Endothelial cell of umbilical vein (primary cell): ENCODE results near the gene CTSD. TPM values are rescaled to one million over a fixed set of nuclear protein-coding genes. Genes with fewer than 3 reads are reported as not detected.

Experiments
- BruUV-seq: library from RNA; stranded (reverse); fragments of 400-500 nt; replicated peaks from 2 replicates; lab custom pipeline; 2021; lab: Mats Ljungman, UMichigan
- CTCF ChIA-PET: fragments of 300-600, 350-600 bp; sonication (Branson Sonifier 250); formaldehyde crosslinking; loops from one replicate; lab custom pipeline; 2021; ENCODE audit warnings: antibody characterized with exemption, inconsistent platforms; lab: Charles Lee
- POLR2A ChIA-PET: fragments of 300-600, 350-600 bp; sonication (Branson Sonifier 250); formaldehyde crosslinking; loops from one replicate; lab custom pipeline; 2021; ENCODE audit warnings: antibody characterized with exemption, inconsistent platforms; lab: Charles Lee
- DNase-seq: peaks from one replicate; pipeline ENCODE4 v3.0.0-alpha.2; 2011; ENCODE audit warnings: low read depth, low spot score
- FAIRE-seq: peaks from 2 replicates; lab custom pipeline; 2011; peaks lifted over from hg19 to GRCh38; lab: Jason Lieb, UNC
- H2AFZ ChIP-seq: 2 replicates; pipeline ENCODE4 v1.6.0; 2012; ENCODE audit warnings: low read depth, low read length, control low read depth, inconsistent platforms
- H3K27ac ChIP-seq: 2 replicates; pipeline ENCODE4 v1.5.1; 2011; ENCODE audit warnings: low read depth, mild to moderate bottlenecking, control low read depth, low read length, moderate library complexity; ENCODE audit not compliant: insufficient read depth
- H3K27me3 ChIP-seq, 2 experiments: 2 replicates each; pipeline versions ENCODE4 v1.6.0 to v1.6.1; 2011; ENCODE audit warnings: low read length in 2 of 2, mixed read lengths in 1 of 2; ENCODE audit not compliant: control insufficient read depth in 2 of 2, insufficient read depth in 2 of 2
- H3K36me3 ChIP-seq, 2 experiments: 2 replicates in 1 of 2; 3 replicates in 1 of 2; pipeline ENCODE4 v1.5.1; 2011; ENCODE audit warnings: low read length in 2 of 2, mild to moderate bottlenecking in 1 of 2, moderate library complexity in 1 of 2; ENCODE audit not compliant: control insufficient read depth in 2 of 2, insufficient read depth in 2 of 2; ENCODE audit errors: extremely low read depth in 1 of 2
- H3K4me1 ChIP-seq: 3 replicates; pipeline ENCODE4 v1.5.1; 2011; ENCODE audit warnings: mild to moderate bottlenecking, low read length; ENCODE audit not compliant: control insufficient read depth, insufficient read depth; ENCODE audit errors: extremely low read depth
- H3K4me2 ChIP-seq: 2 replicates; pipeline ENCODE4 v1.6.1; 2011; ENCODE audit warnings: low read length, control low read depth, mixed read lengths; ENCODE audit not compliant: insufficient read depth
- H3K4me3 ChIP-seq, 3 experiments: fragments of 200-600 bp in 1 of 3; sonication (generic), shearing (Covaris generic) in 1 of 3; replicated peaks in 1 of 3; 2 replicates each; pipeline ENCODE4 v1.5.1; 2011 to 2016; ENCODE audit warnings: control low read depth in 3 of 3, low read length in 3 of 3, mild to moderate bottlenecking in 2 of 3, inconsistent platforms in 1 of 3, low read depth in 1 of 3, moderate library complexity in 1 of 3; ENCODE audit not compliant: insufficient read depth in 1 of 3
- H3K79me2 ChIP-seq: 2 replicates; pipeline ENCODE4 v1.6.0; 2012; ENCODE audit warnings: low read length, inconsistent platforms; ENCODE audit not compliant: control insufficient read depth, insufficient read depth
- H3K9ac ChIP-seq: replicated peaks from 2 replicates; pipeline ENCODE3; 2011; ENCODE audit warnings: low read length, control low read depth; ENCODE audit not compliant: insufficient read depth; ENCODE audit errors: extremely low read depth
- H3K9me1 ChIP-seq: replicated peaks from 3 replicates; pipeline ENCODE4 v1.6.0; 2011; ENCODE audit warnings: mild to moderate bottlenecking, low read length; ENCODE audit not compliant: control insufficient read depth, insufficient read depth; ENCODE audit errors: extremely low read depth
- H3K9me3 ChIP-seq: replicated peaks from 2 replicates; pipeline ENCODE4 v1.5.1; 2012; ENCODE audit warnings: low read length, inconsistent platforms; ENCODE audit not compliant: control insufficient read depth, insufficient read depth
- H4K20me1 ChIP-seq: replicated peaks from 2 replicates; pipeline ENCODE3; 2011; ENCODE audit warnings: mild to moderate bottlenecking, low read length; ENCODE audit not compliant: control insufficient read depth, insufficient read depth; ENCODE audit errors: extremely low read depth
- EZH2 ChIP-seq: IDR thresholded peaks from 2 replicates; pipeline ENCODE4 v1.6.1; 2012; ENCODE audit warnings: borderline replicate concordance, low read depth, mild to moderate bottlenecking, moderate library complexity, low read length, inconsistent platforms; ENCODE audit not compliant: severe bottlenecking
- FOS ChIP-seq: IDR thresholded peaks from 2 replicates; pipeline ENCODE4 v1.6.1; 2011; ENCODE audit warnings: mild to moderate bottlenecking, low read length, moderate library complexity, borderline replicate concordance; ENCODE audit not compliant: insufficient read depth
- GATA2 ChIP-seq: IDR thresholded peaks from 2 replicates; pipeline ENCODE4 v1.7.0; 2011; ENCODE audit warnings: low read depth, mild to moderate bottlenecking, moderate library complexity, mixed read lengths, low read length; ENCODE audit not compliant: insufficient read length, insufficient read depth
- JUN ChIP-seq: IDR thresholded peaks from 2 replicates; pipeline ENCODE4 v1.6.1; 2011; ENCODE audit warnings: borderline replicate concordance, low read depth; ENCODE audit not compliant: insufficient read length, insufficient read depth
- MYC ChIP-seq: IDR thresholded peaks from one replicate; pipeline ENCODE4 v1.6.1; 2011; ENCODE audit warnings: mild to moderate bottlenecking, low read depth, low read length
- POLR2A ChIP-seq: IDR thresholded peaks from 2 replicates; pipeline ENCODE4 v1.6.1; 2012; ENCODE audit warnings: low read depth, mild to moderate bottlenecking, control low read depth, low read length
- POLR2AphosphoS5 ChIP-seq: IDR thresholded peaks from 2 replicates; pipeline ENCODE4 v1.6.1; 2012; ENCODE audit warnings: low read depth, mild to moderate bottlenecking, control low read depth, low read length, moderate library complexity; ENCODE audit not compliant: insufficient read depth
- dilution Hi-C: fragments of 300-500 bp; cut with MboI; formaldehyde crosslinking; loops from one replicate; pipeline ENCODE4 v1.15.0; 2019; ENCODE audit warnings: low sequenced_read_pairs; ENCODE audit not compliant: extremely low pct_ligation_motif_present
- intact Hi-C: fragments of 100-400 bp; cut with micrococcal nuclease; formaldehyde crosslinking; loops from one replicate; pipeline ENCODE4 v1.10.0; 2022
- polyA plus RNA-seq, 4 experiments: library from polyadenylated mRNA; depleted of rRNA in 3 of 4; stranded (reverse) in 3 of 4; unstranded in 1 of 4; fragments of >200 nt; gene quantifications; 2 replicates each; pipeline versions ENCODE4 v1.2.1 to v1.2.3, GENCODE V29; 2011 to 2012; ENCODE audit warnings: missing spikeins in 1 of 4
- total RNA-seq: library from RNA; stranded (reverse); gene quantifications from 2 replicates; pipeline ENCODE4 v1.2.3, GENCODE V29; 2021
- TF ChIP-seq, protein P1 (sequence below): IDR thresholded peaks from 2 replicates; pipeline ENCODE4 v1.6.1; 2011; ENCODE audit not compliant: insufficient read depth, insufficient read length
- TF ChIP-seq, protein P2 (sequence below), 2 donors: IDR thresholded peaks; 1 replicate in 1 of 2; 2 replicates in 1 of 2; pipeline ENCODE4 v1.5.1; 2011; ENCODE audit warnings: low read length in 2 of 2, mild to moderate bottlenecking in 2 of 2, moderate library complexity in 2 of 2, control low read depth in 1 of 2, inconsistent platforms in 1 of 2, low read depth in 1 of 2; ENCODE audit not compliant: insufficient read depth in 1 of 2; ENCODE audit errors: extremely low read depth in 1 of 2

Gene CTSD
- total and polyA plus RNA-seq, 2 donors (not counting 3 experiments of a cell fraction or from before 2014, with no cell fraction given) = 215 to 248 TPM

- no peaks in the 10 kb centered on the region for H3K9me3 ChIP-seq
- intact Hi-C loops = loop anchor here (5.0 kb wide), 1 partner anchor 68 kb away; no protein-coding TSS in a partner anchor
- H3K27me3 ChIP-seq = no peaks in the 10 kb centered on the region
- no peak overlapping the region for H3K4me2 ChIP-seq
- H3K9ac ChIP-seq = no peak overlapping the region
- H3K27ac ChIP-seq = no peak overlapping the region
- no peak for TF ChIP-seq JUN
- TF ChIP-seq POLR2A = no peak
- TF ChIP-seq GATA2 = no peak
- TF ChIP-seq EZH2 = no peak
- TF ChIP-seq, protein P1, sequence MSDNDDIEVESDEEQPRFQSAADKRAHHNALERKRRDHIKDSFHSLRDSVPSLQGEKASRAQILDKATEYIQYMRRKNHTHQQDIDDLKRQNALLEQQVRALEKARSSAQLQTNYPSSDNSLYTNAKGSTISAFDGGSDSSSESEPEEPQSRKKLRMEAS = no peak
- TF ChIP-seq MYC = no peak
- TF ChIP-seq, protein P2, sequence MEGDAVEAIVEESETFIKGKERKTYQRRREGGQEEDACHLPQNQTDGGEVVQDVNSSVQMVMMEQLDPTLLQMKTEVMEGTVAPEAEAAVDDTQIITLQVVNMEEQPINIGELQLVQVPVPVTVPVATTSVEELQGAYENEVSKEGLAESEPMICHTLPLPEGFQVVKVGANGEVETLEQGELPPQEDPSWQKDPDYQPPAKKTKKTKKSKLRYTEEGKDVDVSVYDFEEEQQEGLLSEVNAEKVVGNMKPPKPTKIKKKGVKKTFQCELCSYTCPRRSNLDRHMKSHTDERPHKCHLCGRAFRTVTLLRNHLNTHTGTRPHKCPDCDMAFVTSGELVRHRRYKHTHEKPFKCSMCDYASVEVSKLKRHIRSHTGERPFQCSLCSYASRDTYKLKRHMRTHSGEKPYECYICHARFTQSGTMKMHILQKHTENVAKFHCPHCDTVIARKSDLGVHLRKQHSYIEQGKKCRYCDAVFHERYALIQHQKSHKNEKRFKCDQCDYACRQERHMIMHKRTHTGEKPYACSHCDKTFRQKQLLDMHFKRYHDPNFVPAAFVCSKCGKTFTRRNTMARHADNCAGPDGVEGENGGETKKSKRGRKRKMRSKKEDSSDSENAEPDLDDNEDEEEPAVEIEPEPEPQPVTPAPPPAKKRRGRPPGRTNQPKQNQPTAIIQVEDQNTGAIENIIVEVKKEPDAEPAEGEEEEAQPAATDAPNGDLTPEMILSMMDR (IDR thresholded peaks at IDR 0.05; ENCODE audit: extremely low read depth in 1 of 2, insufficient read depth in 1 of 2, low read depth in 1 of 2, low read length in 2 of 2) = no peak
- no peak for TF ChIP-seq POLR2AphosphoS5
- TF ChIP-seq FOS = no peak
- ChIA-PET POLR2A (no interaction called here), CTCF (no interaction called here)
- H3K9me1 ChIP-seq = no peaks in the 10 kb centered on the region
- no TSS peak for BruUV-seq
- no peak overlapping the region for H2AFZ ChIP-seq
- DNase-seq = peak; percentile 40
- dilution Hi-C loops = no loop called here
- H3K36me3 ChIP-seq = peaks cover 0 to 18% of the 10 kb centered on the region in 2 experiments
- H3K4me1 ChIP-seq = peaks cover 22% of the 10 kb centered on the region
- no peak overlapping the region for H3K4me3 ChIP-seq
- H4K20me1 ChIP-seq = no peaks in the 10 kb centered on the region
- peaks cover 9% of the 10 kb centered on the region for H3K79me2 ChIP-seq
- no peak for FAIRE-seq
Observed at GRCh38 chr11:1760351-1761109, 3.2 kb downstream of the CTSD start.
